ENCODE data around the gene PHB1.

The PHB1 gene

DNA sequence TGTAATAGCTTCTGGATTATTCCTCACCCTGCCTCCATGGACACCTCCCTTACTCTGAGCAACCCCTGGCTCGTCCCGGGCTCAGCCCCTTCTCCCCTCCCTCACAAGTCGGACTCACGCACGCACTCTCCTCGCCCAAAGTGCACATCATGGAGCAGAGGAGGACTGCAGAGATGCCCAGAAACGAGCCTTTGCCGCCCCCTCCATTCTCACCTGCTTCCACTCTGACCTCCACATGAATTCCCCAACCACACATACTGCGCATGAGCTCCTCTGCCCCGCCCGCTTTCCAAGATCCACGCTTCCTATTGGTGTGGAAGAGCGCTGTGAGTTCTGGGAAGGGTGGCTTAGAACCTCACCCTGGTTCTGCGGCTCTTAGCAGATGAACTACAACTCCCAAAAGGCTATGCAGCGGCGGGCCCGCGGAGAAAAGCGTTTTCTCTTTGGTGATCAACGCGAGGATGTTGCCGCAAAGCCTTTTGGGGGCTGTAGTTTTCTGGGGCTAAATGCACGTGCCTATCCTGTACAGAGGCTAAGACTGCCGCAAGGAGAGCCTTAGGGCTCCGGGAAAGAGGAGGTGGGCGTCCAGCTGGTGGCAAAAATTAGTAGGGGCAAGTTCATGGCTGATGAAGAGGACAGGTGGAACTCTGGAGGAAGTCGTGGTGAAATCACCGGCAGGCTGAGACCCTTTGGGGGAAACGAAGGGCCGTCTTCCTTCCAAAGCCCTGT lies at the start of gene PHB1:
Gene PHB1 (minus strand): TSS at position 261 of the 729 bp plus-strand sequence. CDS start 1,618 bp downstream, outside the sequence.
- peak; percentile 98 for DNase-seq

- no peak for DNase-seq
Observed at GRCh38 chr17:49464049-49464448, 49.4 kb upstream of the PHB1 start.

GRCh38 chr17:49461580-49461979 lies 46.9 kb upstream of the PHB1 start:
- no peak for DNase-seq

GRCh38 chr17:49460401-49460800 lies 45.7 kb upstream of the PHB1 start:
- DNase-seq: no peak

GRCh38 chr17:49459401-49459984 lies 44.8 kb upstream of the PHB1 start:
- no peak for DNase-seq

- DNase-seq: no peak
Observed at GRCh38 chr17:49457564-49458535, 43.2 kb upstream of the PHB1 start.

DNA sequence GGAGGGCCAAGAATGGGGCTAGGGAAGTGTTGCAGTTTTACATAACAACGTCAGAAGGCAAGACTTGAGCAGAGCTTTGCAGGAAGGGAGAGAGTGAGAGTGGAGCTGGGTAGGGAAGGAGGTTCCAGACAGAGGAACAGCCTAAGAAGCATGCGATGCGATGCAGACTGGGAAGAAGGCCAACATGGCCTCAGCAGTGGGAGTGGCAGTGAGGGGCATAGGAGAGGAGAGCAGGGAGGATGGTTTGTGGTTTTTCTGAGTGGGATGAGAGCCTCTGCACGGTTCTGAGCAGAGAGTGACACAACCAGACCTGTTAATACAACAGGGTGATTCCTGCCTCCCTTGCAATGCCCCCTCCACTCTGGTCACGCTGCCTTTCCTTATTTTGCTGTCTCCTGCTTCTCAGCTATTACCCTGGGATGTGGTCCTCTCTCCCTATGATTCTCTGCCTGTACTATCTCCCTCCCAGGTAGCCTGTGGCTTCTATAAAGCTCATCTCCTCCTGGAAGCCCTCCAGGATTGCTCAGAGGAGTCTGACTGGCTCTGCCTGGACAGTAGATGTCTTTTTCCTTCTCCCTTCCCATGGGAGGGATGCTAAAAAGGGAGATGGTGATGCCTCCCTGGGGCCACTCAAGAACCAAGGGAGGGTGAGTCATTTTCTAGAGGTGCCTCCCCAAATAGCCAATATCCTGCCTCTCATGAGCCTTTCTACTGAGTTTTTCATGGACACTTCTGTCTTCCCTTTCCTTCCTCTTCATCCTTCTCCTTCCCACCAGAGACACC lies 41.7 kb upstream of the PHB1 start:
- DNase-seq: peak; percentile 29

GRCh38 chr17:49455272-49455861 lies 40.7 kb upstream of the PHB1 start:
- no peak for DNase-seq

DNA sequence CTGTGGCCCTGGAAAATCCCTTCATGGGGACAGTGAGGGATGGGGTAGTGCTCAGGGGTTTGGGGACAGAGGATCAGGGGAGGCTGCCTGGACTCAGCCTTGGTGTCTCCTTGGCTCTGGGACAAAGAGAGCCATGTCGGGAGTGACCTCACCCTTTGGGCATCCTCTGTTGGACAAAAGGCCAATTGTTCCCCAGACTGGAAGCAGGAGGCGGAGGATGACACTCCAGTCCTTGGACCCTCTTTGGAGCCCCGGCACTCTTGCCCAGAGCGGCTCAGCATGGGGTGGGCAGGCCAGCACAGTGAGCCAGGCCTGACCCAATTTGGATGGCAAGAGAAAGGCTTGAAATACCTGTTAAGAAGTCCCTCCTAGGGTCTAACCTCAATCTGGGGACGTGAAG lies 39.4 kb upstream of the PHB1 start:
- no peak for DNase-seq

- no peak for DNase-seq
Observed at GRCh38 chr17:49452661-49453060, 38.0 kb upstream of the PHB1 start.

DNA sequence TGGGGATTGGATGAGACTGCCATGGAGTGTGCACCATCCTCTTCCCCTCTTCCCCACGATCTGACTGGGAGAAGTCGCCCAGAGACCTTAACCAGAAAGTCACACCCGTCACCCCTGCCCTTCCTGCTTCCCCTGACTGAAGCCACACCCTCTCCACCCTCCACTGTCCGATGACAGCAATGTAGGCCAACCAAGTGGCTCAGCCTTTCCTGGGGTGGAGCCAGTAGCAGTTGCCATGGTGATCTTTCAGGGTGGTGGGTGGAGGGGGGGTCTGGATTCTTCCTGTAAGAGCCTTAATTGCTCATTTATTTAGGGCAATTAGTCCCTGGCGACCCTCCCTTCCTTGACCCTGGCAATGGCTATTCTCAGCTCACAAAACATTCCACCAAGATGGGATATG lies 37.5 kb upstream of the PHB1 start:
- peak; percentile 29 for DNase-seq

GRCh38 chr17:49450735-49451134 lies 36.1 kb upstream of the PHB1 start:
- no peak for DNase-seq

GRCh38 chr17:49450181-49450580 lies 35.5 kb upstream of the PHB1 start:
- DNase-seq: no peak

- DNase-seq: no peak
Observed at GRCh38 chr17:49447628-49448302, 33.1 kb upstream of the PHB1 start.

- no peak for DNase-seq
Observed at GRCh38 chr17:49445591-49445990, 30.9 kb upstream of the PHB1 start.

DNA sequence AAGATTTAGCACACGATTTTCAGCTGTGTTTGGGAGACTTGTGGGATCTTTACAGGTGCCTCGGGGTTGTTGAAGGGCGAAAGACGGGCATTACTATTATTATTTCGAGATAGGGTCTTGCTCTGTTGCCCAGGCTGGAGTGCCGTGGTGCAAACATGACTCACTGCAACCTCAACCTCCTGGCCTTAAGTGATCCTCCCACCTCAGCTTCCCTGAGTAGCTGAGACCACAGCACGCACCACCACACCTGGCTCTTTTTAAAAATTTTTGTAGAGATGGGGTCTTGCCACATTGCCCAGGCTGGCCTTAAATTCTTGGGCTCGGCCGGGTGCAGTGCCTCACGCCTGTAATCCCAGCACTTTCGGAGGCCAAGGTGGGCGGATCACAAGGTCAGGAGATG lies 29.7 kb upstream of the PHB1 start:
- no peak for DNase-seq

- no peak for DNase-seq
Observed at GRCh38 chr17:49443862-49444261, 29.2 kb upstream of the PHB1 start.

- DNase-seq: peak; percentile 34
Observed at GRCh38 chr17:49442041-49442440, 27.4 kb upstream of the PHB1 start.

GRCh38 chr17:49441578-49441977 lies 26.9 kb upstream of the PHB1 start:
- no peak for DNase-seq

DNA sequence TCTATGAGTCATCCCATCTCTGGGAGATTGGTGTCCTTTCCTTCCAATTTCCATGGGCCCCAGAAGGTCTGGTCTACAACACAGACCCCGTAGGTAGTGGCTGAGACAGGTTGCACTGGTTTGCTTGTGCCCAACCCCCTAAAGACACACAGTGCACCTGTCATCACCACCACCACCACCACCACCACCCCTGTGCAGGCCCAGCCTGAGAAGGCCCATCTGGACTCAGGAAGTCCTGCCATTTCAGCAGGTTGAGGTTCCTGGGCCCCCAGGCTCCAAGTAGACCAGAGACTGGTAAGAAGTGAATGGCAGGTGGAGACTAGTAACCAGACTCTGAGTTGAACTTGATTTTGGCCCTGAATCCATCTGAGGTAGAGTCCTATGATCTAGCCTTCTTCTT lies 25.9 kb upstream of the PHB1 start:
- DNase-seq: no peak

GRCh38 chr17:49439673-49440571 lies 25.2 kb upstream of the PHB1 start:
- DNase-seq: no peak

Measured in RPMI8226 (cell line).